IMR-90 (cell line): Measurements from ENCODE around the gene NCKAP5. TPM values are rescaled to one million over a fixed set of nuclear protein-coding genes. Genes with fewer than 3 reads are reported as not detected.

ENCODE experiments used
- ATAC-seq: fragments of 200-7000 bp; cut with Tn5 transposase; 2 replicates; pipeline ENCODE4 v1.9.1; 2020; ENCODE audit warnings: low read depth, mild to moderate bottlenecking, moderate library complexity
- BruUV-seq: library from RNA; stranded (reverse); fragments of 400-500 nt; replicated peaks from 2 replicates; lab custom pipeline; 2021; lab: Mats Ljungman, UMichigan
- CTCF ChIA-PET: fragments of 300-600 bp; formaldehyde crosslinking; extraction: SDS; loops from one replicate; lab custom pipeline; 2021; ENCODE audit warnings: antibody characterized with exemption; lab: Yijun Ruan, JAX
- POLR2A ChIA-PET: fragments of 300-600 bp; sonication (Branson Sonifier 250); formaldehyde crosslinking; loops from one replicate; lab custom pipeline; 2022; ENCODE audit warnings: antibody characterized with exemption; ENCODE audit not compliant: unreplicated experiment; lab: Charles Lee
- DNase-seq: peaks from one replicate; pipeline ENCODE4 v3.0.0; 2013
- H2AFZ ChIP-seq: replicated peaks from 2 replicates; pipeline ENCODE3; 2013; ENCODE audit warnings: low read length, mild to moderate bottlenecking; ENCODE audit not compliant: poor library complexity
- H2AK5ac ChIP-seq: 2 replicates; pipeline ENCODE4 v1.6.1; 2013; ENCODE audit warnings: low read depth, low read length, inconsistent platforms
- H2AK9ac ChIP-seq: replicated peaks from 2 replicates; pipeline ENCODE3; 2013; ENCODE audit warnings: mild to moderate bottlenecking, low read depth, low read length, moderate library complexity; ENCODE audit not compliant: poor library complexity
- H2BK120ac ChIP-seq: 2 replicates; pipeline ENCODE4 v1.6.1; 2013; ENCODE audit warnings: low read depth, low read length, inconsistent platforms
- H2BK15ac ChIP-seq: 3 replicates; pipeline ENCODE4 v1.6.1; 2013; ENCODE audit warnings: low read depth, low read length, inconsistent platforms
- H2BK20ac ChIP-seq: 2 replicates; pipeline ENCODE4 v1.6.1; 2013; ENCODE audit warnings: low read depth, mild to moderate bottlenecking, inconsistent platforms, low read length, moderate library complexity
- H2BK5ac ChIP-seq: 2 replicates; pipeline ENCODE4 v1.6.1; 2013; ENCODE audit warnings: mild to moderate bottlenecking, low read depth, low read length, inconsistent platforms; ENCODE audit not compliant: poor library complexity, severe bottlenecking
- H3K14ac ChIP-seq: replicated peaks from 2 replicates; pipeline ENCODE4 v1.6.1; 2013; ENCODE audit warnings: low read depth, low read length, inconsistent platforms
- H3K18ac ChIP-seq: 2 replicates; pipeline ENCODE4 v1.6.1; 2013; ENCODE audit warnings: low read depth, low read length, control low read depth
- H3K23ac ChIP-seq: 2 replicates; pipeline ENCODE4 v1.6.1; 2013; ENCODE audit warnings: low read depth, low read length, inconsistent platforms
- H3K27ac ChIP-seq: 2 replicates; pipeline ENCODE4 v1.5.1; 2013; ENCODE audit warnings: mild to moderate bottlenecking, control low read depth, low read length; ENCODE audit not compliant: insufficient read depth
- H3K27me3 ChIP-seq: 2 replicates; pipeline ENCODE4 v1.6.1; 2013; ENCODE audit warnings: low read length; ENCODE audit not compliant: control insufficient read depth, insufficient read depth
- H3K36me3 ChIP-seq: 2 replicates; pipeline ENCODE4 v1.6.1; 2013; ENCODE audit warnings: low read length, mixed read lengths; ENCODE audit not compliant: control insufficient read depth, insufficient read depth
- H3K4ac ChIP-seq: 2 replicates; pipeline ENCODE4 v1.6.1; 2013; ENCODE audit warnings: low read depth, low read length, inconsistent platforms
- H3K4me1 ChIP-seq: 2 replicates; pipeline ENCODE4 v1.6.1; 2013; ENCODE audit warnings: low read length, mixed read lengths; ENCODE audit not compliant: control insufficient read depth, insufficient read depth
- H3K4me2 ChIP-seq: 2 replicates; pipeline ENCODE4 v1.6.1; 2013; ENCODE audit warnings: low read depth, mild to moderate bottlenecking, control low read depth, low read length, moderate library complexity
- H3K4me3 ChIP-seq: 2 replicates; pipeline ENCODE4 v1.5.1; 2013; ENCODE audit warnings: low read depth, mild to moderate bottlenecking, control low read depth, low read length, moderate library complexity; ENCODE audit not compliant: insufficient read depth
- H3K56ac ChIP-seq: 2 replicates; pipeline ENCODE4 v1.6.1; 2013; ENCODE audit warnings: low read length, inconsistent platforms; ENCODE audit not compliant: insufficient read depth; ENCODE audit errors: extremely low read depth
- H3K79me1 ChIP-seq, 2 experiments: 2 replicates each; pipeline ENCODE4 v1.6.1; 2013; ENCODE audit warnings: low read length in 2 of 2, inconsistent platforms in 1 of 2, low read depth in 1 of 2
- H3K9ac ChIP-seq: 2 replicates; pipeline ENCODE4 v1.6.1; 2013; ENCODE audit warnings: low read depth, low read length, control low read depth
- H3K9me1 ChIP-seq: 2 replicates; pipeline ENCODE4 v1.6.1; 2013; ENCODE audit warnings: low read length, inconsistent platforms; ENCODE audit not compliant: insufficient read depth
- H3K9me3 ChIP-seq: 2 replicates; pipeline ENCODE4 v1.6.1; 2013; ENCODE audit warnings: low read length; ENCODE audit not compliant: control insufficient read depth, insufficient read depth
- H4K20me1 ChIP-seq: 2 replicates; pipeline ENCODE4 v1.6.1; 2013; ENCODE audit warnings: low read length, inconsistent platforms; ENCODE audit not compliant: insufficient read depth
- H4K5ac ChIP-seq: 2 replicates; pipeline ENCODE4 v1.6.1; 2013; ENCODE audit warnings: mild to moderate bottlenecking, low read depth, low read length, control low read depth
- H4K8ac ChIP-seq, 2 experiments: 2 replicates each; pipeline ENCODE4 v1.6.1; 2013; ENCODE audit warnings: low read depth in 2 of 2, low read length in 2 of 2, control low read depth in 1 of 2, inconsistent platforms in 1 of 2
- H4K91ac ChIP-seq: 2 replicates; pipeline ENCODE4 v1.6.1; 2013; ENCODE audit warnings: low read depth, low read length, inconsistent platforms; ENCODE audit not compliant: insufficient read depth
- RAD21 ChIP-seq: IDR thresholded peaks from 2 replicates; pipeline ENCODE4 v1.6.1; 2012; ENCODE audit warnings: low read length, improper control_type of control experiment
- RFX5 ChIP-seq: IDR thresholded peaks from 2 replicates; pipeline ENCODE4 v1.8.0; 2012; ENCODE audit warnings: low read depth, mild to moderate bottlenecking, low read length, moderate library complexity
- WGBS, 2 experiments: methylation state at CpG; one replicate each; pipeline versions ENCODE4 v1.1.5 to v1.1.7; 2013; ENCODE audit warnings: missing lambda C conversion rate in 2 of 2; ENCODE audit not compliant: insufficient read length in 1 of 2; ENCODE audit errors: extremely low coverage in 2 of 2; 5-methylcytosine and 5-hydroxymethylcytosine counted together
- dilution Hi-C: fragments of 300-500 bp; cut with HindIII; formaldehyde crosslinking; loops from one replicate; pipeline ENCODE4 v1.14.3; 2018; ENCODE audit warnings: low sequenced_read_pairs; ENCODE audit not compliant: unreplicated experiment
- in situ Hi-C: fragments of 300-500 bp; cut with MboI; formaldehyde crosslinking; loops from 3 replicates; pipeline ENCODE4 v1.14.3; 2019; ENCODE audit warnings: low sequenced_read_pairs, inconsistent platforms, mixed read lengths
- intact Hi-C: fragments of 100-400 bp; cut with micrococcal nuclease; formaldehyde crosslinking; loops from 2 replicates; pipeline ENCODE4 v1.10.0; 2022
- polyA plus RNA-seq, 3 experiments: library from polyadenylated mRNA; depleted of rRNA; stranded (reverse); fragments of >200 nt; gene quantifications; 2 replicates each; pipeline ENCODE4 v1.2.3, GENCODE V29; 2012; ENCODE audit warnings: low replicate concordance in 1 of 3
- total RNA-seq: library from RNA; depleted of rRNA; stranded (reverse); fragments of >200 nt; gene quantifications from 2 replicates; pipeline ENCODE4 v1.2.3, GENCODE V29; 2012

NCKAP5 gene
- total and polyA plus RNA-seq, 2 of the 4 experiments (the other 2 are of a cell fraction): 2.7 to 3.9 TPM

DNA sequence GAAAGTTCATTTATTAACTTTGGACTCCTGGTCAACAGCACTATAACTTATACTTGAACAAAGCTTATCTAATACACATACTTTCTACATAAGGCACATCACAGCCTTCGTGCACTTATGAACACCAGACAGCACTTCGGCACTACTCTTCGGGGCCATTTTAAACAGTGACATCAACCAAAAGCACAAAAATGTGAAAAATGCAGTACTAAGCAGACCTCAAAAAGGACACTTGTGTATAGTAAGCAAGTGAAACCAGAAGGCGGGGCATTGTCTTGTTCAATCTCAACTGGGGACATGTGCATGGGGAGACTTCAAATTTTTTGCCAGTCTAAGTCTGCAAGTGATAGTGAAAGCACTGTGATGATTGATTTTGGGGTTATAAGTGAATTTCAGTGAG, 163.0 kb downstream of the NCKAP5 start:
- Histone ChIP-seq H3K9me3 (no peaks in the 10 kb centered on the region), H3K79me1 (no peaks in the 10 kb centered on the region), H2AK5ac (no peak overlapping the region), H3K18ac (no peak overlapping the region), H4K8ac (no peak overlapping the region), H4K5ac (no peak overlapping the region), H3K56ac (no peak overlapping the region), H3K27ac (no peak overlapping the region), H3K4me3 (no peak overlapping the region), H4K91ac (no peak overlapping the region), H3K9me1 (peaks cover 4% of the 10 kb centered on the region; the same call in 1 of the 2 replicates), H3K4ac (peak overlapping the region; percentile 36; the same call in 1 of the 2 replicates), H3K4me2 (peak overlapping the region; percentile 62; the same call in 1 of the 2 replicates), H3K4me1 (peaks cover 3% of the 10 kb centered on the region), H3K9ac (no peak overlapping the region), H2BK5ac (no peak overlapping the region), H3K14ac (no peak overlapping the region), H2AK9ac (no peak overlapping the region), H4K20me1 (no peaks in the 10 kb centered on the region), H2BK15ac (no peak overlapping the region), H3K23ac (no peak overlapping the region; the same call in 1 of the 2 replicates), H3K36me3 (no peaks in the 10 kb centered on the region), H2BK20ac (no peak overlapping the region), H3K27me3 (no peaks in the 10 kb centered on the region), H2AFZ (no peak overlapping the region), H2BK120ac (no peak overlapping the region)
- dilution Hi-C loops: no loop called here
- DNase-seq (no peak), ATAC-seq (no peak; the same call in none of the 2 replicates)
- POLR2A ChIA-PET: no interaction called here
- TF ChIP-seq RAD21: no peak
- no peak for TF ChIP-seq RFX5
- in situ Hi-C loops: no loop called here
- 100% methylated on average over 1 of the region's 4 CpGs; no CpG with 5 or more reads in 1 of the 2 experiments for WGBS, 2 experiments
- intact Hi-C loops: loop anchor here (10.0 kb wide), 1 partner anchor 210 kb away; no protein-coding TSS in a partner anchor
- CTCF ChIA-PET: no interaction called here
- BruUV-seq: no TSS peak
